Measurements from ENCODE around the gene KIFAP3.
"Not testable (repeated sequence)": the region's sequence is repeated elsewhere in the genome, so short reads cannot be mapped to it uniquely, and the experiment has no call there.

KIFAP3 gene

GRCh38 chr1:170095976-170096748, 21.7 kb upstream of the KIFAP3 start:
- TF ChIP-seq CTCF (IDR thresholded peaks at IDR 0.05; ENCODE audit: control extremely low read depth, extremely low read depth, low read depth, missing control alignments) = no peak
- no peak for DNase-seq (ENCODE audit: extremely low spot score)
- POLR2A ChIA-PET = no interaction called here
- CTCF ChIA-PET = no interaction called here

- POLR2A ChIA-PET; CTCF ChIA-PET; DNase-seq (ENCODE audit: extremely low spot score): not testable (repeated sequence)
Observed at GRCh38 chr1:170094697-170095616, 20.5 kb upstream of the KIFAP3 start.

GRCh38 chr1:170086399-170087032, 12.0 kb upstream of the KIFAP3 start:
- ChIA-PET CTCF (interaction anchor here (1.5 kb wide), 1 partner anchor 12 kb away, joined by 5 read pairs; the partner anchor contains the start of gene KIFAP3), POLR2A (no interaction called here)
- TF ChIP-seq CTCF (IDR thresholded peaks at IDR 0.05; ENCODE audit: control extremely low read depth, extremely low read depth, low read depth, missing control alignments) = no peak
- DNase-seq (ENCODE audit: extremely low spot score) = no peak

GRCh38 chr1:170085091-170085490, 10.6 kb upstream of the KIFAP3 start:
- no peak for TF ChIP-seq CTCF (IDR thresholded peaks at IDR 0.05; ENCODE audit: control extremely low read depth, extremely low read depth, low read depth, missing control alignments)
- ChIA-PET POLR2A (no interaction called here), CTCF (interaction anchor here (1.1 to 1.5 kb wide), 2 partner anchors 10 kb away, joined by 3 to 5 read pairs; partner anchors contain the start of gene KIFAP3)
- no peak for DNase-seq (ENCODE audit: extremely low spot score)

- ChIA-PET POLR2A (no interaction called here), CTCF (no interaction called here)
- TF ChIP-seq CTCF (IDR thresholded peaks at IDR 0.05; ENCODE audit: control extremely low read depth, extremely low read depth, low read depth, missing control alignments) = no peak
- no peak for DNase-seq (ENCODE audit: extremely low spot score)
Observed at GRCh38 chr1:170078610-170079189, 4.2 kb upstream of the KIFAP3 start.

- no peak for TF ChIP-seq CTCF (IDR thresholded peaks at IDR 0.05; ENCODE audit: control extremely low read depth, extremely low read depth, low read depth, missing control alignments)
- no peak for DNase-seq (ENCODE audit: extremely low spot score)
- CTCF ChIA-PET = no interaction called here
- POLR2A ChIA-PET = no interaction called here
Observed at GRCh38 chr1:170077926-170078325, 3.4 kb upstream of the KIFAP3 start.

- DNase-seq (ENCODE audit: extremely low spot score); POLR2A ChIA-PET: not testable (repeated sequence)
- CTCF ChIA-PET = interaction anchor here (1.4 kb wide), 1 partner anchor 41 kb away, joined by 3 read pairs; no protein-coding TSS in a partner anchor
Observed at GRCh38 chr1:170076952-170077351, 2.5 kb upstream of the KIFAP3 start.
